SU-DHL-6 (cell line): ENCODE measurements around the gene SMIM10L1.

ENCODE experiments used
- CTCF ChIP-seq: fragments of 200-600 bp; sonication (generic); IDR thresholded peaks from one replicate; pipeline ENCODE4 v1.5.1; 2017; ENCODE audit warnings: antibody characterized with exemption, mild to moderate bottlenecking, low read length, moderate library complexity; ENCODE audit not compliant: insufficient read depth, poor library complexity, severe bottlenecking
- EZH2phosphoT487 ChIP-seq: fragments of 200-600 bp; sonication (generic), shearing (Covaris generic); conservative IDR thresholded peaks from 2 replicates; pipeline ENCODE4 v1.6.1; 2018; ENCODE audit warnings: mild to moderate bottlenecking, antibody characterized with exemption, low read length, moderate library complexity, mixed read lengths

- no peak for TF ChIP-seq CTCF
- no peak for TF ChIP-seq EZH2phosphoT487
Observed at GRCh38 chr12:11202811-11203210, 31.8 kb downstream of the SMIM10L1 start.
